Stimulated activated CD4-positive, alpha-beta T cell treated with anti-CD3 and anti-CD28 coated beads, Interleukin-15, amount 100 ng/mL, for 1 hour (primary cell): ENCODE results near the gene SLC35F3.
A peak's percentile ranks its signal among the peaks of the same experiment; 100 is the strongest.
"Not testable (repeated sequence)": the region's sequence is repeated elsewhere in the genome, so short reads cannot be mapped to it uniquely, and the experiment has no call there.

Source experiments
- DNase-seq, 2 donors: peaks; one replicate each; pipeline ENCODE4 v3.0.0-alpha.2; 2020; ENCODE audit warnings: low read depth in 1 of 2, low spot score in 1 of 2

The SLC35F3 gene

GRCh38 chr1:234280500-234280899 is 376.0 kb downstream of the SLC35F3 start:
- DNase-seq = no peak

- DNase-seq = no peak
Measured at GRCh38 chr1:234281826-234282489, 377.5 kb downstream of the SLC35F3 start.

DNA sequence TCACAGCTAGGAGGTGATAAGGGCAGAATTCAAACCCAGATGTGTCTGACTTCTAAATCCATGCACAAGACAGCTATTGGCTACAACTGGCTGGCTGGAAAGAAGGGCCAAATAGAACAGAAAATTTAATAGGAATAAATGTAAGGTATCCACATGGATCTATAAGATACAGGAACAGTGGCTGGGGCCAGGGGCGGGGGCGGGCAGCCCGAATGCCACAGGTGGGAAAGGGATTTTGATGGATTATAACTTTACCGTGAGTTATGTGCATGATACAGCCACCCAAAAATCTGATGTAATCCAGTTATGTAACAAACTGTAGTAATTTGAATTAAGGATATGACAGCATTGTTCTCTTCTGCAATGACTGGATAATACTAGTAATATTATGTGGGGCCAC is 381.7 kb downstream of the SLC35F3 start:
- DNase-seq = no peak

DNA sequence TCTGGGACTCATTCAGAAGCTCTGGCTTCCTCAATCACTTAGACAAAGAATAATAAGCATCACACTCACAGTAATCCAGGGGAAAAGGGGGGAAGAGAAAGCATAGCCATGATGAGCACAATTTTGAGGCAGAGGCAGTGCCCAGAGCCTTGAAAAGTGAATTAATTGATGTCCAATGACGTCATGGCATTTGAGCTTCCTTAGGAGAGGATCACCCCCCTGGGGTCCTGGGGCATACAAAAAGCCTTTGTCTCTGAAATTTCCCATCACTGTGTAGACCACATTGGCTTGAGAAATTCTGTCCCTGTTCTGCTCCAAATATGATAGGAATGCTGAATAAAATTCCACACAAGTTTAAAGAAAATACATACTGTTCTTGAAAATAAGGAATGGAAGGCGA is 384.5 kb downstream of the SLC35F3 start:
- no peak for DNase-seq

DNA sequence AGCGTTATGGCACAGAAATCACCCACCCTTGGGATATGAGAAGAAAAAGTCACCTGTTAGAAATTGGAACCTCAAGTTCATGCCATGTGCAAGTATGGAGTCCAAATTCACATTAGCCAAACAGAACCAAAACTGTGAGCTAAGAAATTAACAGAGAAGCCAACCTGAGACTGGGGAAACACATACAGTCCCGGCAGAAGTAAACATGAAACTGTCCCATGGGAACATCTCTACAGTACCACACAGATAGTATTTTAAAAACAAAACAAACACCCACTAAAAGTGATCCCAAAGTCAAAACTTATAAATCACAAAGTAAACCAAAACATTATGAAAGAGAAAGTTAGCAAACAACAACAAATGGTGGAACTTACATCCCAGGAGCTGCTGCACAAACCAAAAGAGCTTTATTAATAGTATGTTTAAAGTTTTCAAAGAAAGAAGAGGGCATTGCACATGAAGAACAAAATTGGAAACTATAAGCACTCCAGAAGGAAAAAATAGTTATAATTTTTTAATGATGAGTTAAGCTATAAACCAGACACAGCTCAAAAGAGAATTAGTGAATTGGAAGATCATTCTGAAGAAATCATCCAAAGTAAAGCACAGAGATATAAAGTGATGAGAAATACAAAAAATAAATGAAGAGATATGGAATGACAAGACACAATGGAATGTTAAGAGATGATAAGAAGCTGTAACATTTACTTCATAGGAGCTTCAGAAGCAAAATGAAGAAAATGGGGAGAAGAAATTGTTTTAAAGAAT is 385.2 kb downstream of the SLC35F3 start:
- DNase-seq = no peak

GRCh38 chr1:234292011-234292410 is 387.5 kb downstream of the SLC35F3 start:
- no peak for DNase-seq

DNA sequence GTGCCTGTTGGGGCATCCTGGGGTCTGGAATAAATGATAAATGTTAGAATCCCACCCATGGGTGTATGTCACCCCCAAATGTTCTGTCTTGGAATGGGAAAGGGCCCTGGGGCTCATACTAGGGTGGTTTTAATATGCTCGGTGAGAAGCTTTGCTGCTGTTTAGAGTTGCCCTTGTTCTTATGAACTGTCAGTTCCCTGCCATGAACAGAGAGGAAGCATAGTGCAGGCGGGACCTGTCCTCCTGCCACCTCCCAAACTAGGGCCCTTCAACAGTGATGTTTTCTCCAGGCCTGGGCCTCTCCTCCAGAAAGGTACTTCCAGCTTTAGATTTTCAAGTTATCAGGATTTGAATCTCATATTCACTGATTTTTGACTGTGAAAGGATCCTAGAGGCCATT is 388.1 kb downstream of the SLC35F3 start:
- no peak for DNase-seq

GRCh38 chr1:234294109-234294817 is 389.8 kb downstream of the SLC35F3 start:
- DNase-seq = no peak

- DNase-seq = no peak
Measured at GRCh38 chr1:234295068-234295467, 390.6 kb downstream of the SLC35F3 start.

DNA sequence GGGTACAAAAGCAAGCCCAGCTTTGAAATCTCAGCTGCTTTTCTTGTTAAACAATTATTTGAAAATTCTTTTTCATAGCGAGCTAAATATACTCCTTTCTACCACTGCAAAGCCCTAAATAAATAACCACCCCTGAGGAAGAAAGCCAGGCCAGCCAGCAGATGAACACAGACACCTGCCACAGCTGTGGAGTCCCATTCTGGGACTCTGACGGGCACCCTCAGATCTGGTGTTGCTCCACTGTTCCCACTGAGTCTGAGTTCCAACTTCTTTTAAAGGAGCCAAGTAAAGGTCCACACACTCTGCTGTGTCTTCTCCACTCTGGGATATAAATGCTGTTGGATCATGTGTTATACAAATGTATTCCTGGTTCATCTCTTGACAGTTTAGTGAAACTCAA is 391.1 kb downstream of the SLC35F3 start:
- no peak for DNase-seq

DNA sequence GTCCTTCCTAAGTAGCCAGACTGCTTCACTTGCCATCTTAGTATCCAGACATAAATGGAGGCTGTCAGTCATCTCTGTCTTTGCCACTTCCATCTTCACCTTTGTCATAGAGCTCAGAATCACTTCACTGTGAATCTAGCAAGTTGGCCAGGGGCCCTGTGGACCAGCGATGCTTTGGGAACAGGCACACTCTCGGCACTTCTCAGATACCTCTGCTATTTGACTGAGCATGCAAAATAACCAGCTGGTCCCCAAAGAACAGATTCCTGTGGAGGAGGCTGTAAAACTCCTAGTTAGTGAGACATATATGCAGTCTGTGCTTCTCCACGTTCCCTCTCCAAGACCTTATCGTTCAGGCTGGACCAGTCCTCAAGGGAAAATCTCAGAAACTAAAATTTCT is 392.0 kb downstream of the SLC35F3 start:
- DNase-seq = no peak

DNA sequence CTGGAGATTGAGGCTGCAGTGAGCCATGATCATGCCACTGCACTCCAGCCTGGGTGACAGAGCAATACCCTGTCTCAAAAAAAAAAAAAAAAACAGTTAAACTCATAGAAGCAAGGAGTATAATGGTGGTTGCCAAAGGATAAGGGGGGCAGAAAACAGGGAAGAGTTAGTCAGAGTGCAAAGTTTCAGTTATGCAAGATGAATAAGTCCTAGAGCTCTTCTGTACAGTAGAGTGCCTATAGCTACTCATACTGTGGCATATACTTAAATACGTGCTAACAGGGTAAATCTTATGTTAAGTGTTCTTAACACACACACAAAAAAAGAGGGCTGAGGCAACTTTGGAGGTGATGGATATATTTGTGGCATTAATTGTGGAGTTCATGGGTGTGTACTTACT is 393.2 kb downstream of the SLC35F3 start:
- no peak for DNase-seq

DNA sequence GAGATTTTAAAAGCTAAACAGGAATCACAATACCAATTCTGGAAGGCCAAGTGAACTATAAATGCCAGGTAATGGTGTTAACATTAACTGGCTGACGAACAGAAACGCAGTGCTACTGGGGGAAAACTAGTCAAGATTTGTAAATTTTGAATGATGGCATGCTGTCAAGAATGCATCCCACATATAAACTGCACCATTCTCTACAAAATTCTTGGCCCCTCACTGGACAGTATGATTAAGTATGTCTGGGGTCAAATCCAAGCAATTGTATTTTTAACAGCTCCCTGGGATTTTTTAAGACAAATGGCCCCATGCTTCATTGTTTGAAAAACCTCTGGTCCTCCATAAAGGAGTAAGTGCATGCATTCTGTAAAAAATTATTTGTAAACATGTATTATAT is 395.6 kb downstream of the SLC35F3 start:
- no peak for DNase-seq

GRCh38 chr1:234301663-234302062 is 397.2 kb downstream of the SLC35F3 start:
- DNase-seq = not testable (repeated sequence)

DNA sequence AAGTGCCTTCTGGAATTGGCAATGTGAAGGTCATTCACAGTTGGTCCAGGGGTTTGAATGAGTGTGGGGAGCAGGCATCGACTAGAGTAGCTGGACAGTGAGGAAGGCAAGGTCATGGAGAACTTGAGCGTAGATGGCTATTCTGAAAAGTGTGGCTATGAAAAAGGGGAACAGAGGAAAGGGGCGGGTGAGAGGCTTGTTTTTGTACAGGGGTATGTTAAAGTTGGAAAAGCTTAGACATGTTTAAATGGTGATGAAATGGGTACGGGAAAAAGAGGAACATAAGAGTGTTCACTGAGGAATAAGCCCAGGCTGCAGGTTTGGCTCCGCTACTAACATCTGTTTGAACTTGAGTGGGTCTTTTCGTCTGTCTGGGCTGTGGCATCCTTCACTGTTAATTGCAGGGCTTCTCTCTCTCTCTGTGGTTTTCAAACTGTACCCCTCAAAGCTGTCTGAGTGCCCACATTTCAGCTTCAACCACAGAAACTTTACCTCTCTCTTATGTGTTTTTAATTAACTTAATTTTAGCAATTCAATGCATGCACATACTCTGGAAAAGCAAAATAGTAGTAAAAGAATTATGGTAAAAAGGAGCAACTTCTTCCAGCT is 398.0 kb downstream of the SLC35F3 start:
- DNase-seq = no peak

DNA sequence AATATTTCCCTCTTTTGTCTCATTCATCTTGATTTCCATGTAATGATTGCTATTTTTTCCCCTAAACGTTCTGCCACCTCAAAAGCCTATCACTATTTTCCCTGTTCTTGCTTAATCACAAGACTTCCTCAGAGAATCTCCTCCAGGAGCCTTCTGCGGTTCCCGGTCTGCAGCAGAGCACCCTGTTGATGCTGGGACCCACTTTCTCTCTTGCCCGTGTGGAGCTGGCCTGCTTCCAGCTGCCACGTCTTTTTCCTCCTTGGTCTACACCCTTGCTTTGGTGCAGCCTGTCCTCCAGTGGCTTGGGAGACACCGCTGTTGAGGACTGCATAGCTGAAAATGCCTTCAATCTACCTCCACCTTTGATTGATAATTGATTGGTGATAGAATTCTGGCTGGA is 398.8 kb downstream of the SLC35F3 start:
- no peak for DNase-seq

- no peak for DNase-seq
Measured at GRCh38 chr1:234307726-234308125, 403.2 kb downstream of the SLC35F3 start.

DNA sequence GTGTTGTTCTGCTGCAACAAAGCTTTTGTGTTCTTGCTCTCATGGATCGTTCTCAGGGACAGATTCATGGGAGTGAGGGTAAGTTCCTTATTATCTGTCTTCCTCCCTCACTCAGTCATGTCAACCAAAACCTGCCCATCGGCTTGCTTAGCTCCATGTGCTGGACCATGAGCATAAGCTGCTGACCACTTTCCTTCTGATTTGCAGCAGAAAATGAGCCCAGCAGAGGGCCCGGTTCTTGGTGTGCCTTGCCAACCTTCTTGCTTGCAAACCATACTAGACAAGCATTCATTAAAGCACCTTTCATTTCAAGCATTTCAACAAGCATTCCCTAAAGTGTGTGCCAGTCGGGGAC is 404.7 kb downstream of the SLC35F3 start:
- DNase-seq = no peak

DNA sequence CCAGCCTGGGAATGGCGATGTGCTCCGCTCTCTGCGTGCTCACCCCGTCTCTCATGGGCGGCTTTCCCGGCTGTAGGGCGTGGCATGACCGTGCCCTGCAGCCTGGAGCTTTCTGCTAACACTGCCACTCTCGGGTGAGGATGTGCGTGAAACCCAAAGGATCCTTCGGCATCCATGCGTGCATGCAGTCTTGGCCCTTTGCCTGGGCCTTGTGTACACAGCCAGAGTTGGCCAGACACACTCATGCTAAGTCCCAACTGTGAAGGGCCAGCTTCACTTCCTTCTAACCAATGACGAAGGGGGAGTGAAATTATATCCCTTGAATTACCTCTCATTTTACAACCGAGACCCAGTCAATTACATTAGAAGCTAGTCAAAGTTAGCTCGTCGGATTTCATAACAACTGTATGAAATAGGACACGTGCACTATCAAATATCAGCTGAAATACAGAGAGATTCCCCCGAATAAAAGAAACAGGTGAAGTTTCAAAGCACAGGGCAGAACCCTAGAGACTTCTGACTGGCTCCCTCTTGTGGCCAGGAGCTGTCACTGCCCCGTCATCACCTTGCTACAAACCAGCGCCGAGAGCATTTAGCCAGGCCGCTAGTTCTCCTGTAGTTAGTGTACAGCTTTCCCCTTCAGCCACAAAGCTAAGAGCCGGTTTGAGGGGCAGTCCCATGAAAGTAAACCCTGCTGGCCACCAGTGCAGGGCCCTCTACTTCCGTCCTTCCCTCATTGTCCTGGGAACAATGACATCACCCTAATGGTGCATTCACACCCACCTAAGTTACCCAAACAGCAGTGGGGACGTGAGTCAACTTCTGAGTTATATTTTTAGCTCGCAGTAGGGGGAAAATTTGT is 405.4 kb downstream of the SLC35F3 start:
- peak; percentile 53 to 60 for DNase-seq

- no peak for DNase-seq
Measured at GRCh38 chr1:234310460-234310817, 406.0 kb downstream of the SLC35F3 start.

GRCh38 chr1:234311414-234311813 is 406.9 kb downstream of the SLC35F3 start:
- no peak for DNase-seq
